GM10266 (cell line): ENCODE measurements around the gene NCOA1.

Experiments used
- DNase-seq: peaks from one replicate; pipeline ENCODE4 v3.0.0; 2012; ENCODE audit errors: extremely low spot score
- TF ChIP-seq, protein P1 (sequence below): IDR thresholded peaks from 2 replicates; pipeline ENCODE4 v1.5.1; 2012; ENCODE audit warnings: mild to moderate bottlenecking, low read depth; ENCODE audit not compliant: control insufficient read depth, insufficient read depth; ENCODE audit errors: missing control alignments

Gene NCOA1

GRCh38 chr2:24489465-24490180, 1.4 kb upstream of the NCOA1 start:
- TF ChIP-seq, protein P1, sequence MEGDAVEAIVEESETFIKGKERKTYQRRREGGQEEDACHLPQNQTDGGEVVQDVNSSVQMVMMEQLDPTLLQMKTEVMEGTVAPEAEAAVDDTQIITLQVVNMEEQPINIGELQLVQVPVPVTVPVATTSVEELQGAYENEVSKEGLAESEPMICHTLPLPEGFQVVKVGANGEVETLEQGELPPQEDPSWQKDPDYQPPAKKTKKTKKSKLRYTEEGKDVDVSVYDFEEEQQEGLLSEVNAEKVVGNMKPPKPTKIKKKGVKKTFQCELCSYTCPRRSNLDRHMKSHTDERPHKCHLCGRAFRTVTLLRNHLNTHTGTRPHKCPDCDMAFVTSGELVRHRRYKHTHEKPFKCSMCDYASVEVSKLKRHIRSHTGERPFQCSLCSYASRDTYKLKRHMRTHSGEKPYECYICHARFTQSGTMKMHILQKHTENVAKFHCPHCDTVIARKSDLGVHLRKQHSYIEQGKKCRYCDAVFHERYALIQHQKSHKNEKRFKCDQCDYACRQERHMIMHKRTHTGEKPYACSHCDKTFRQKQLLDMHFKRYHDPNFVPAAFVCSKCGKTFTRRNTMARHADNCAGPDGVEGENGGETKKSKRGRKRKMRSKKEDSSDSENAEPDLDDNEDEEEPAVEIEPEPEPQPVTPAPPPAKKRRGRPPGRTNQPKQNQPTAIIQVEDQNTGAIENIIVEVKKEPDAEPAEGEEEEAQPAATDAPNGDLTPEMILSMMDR: no peak
- DNase-seq: no peak

DNA sequence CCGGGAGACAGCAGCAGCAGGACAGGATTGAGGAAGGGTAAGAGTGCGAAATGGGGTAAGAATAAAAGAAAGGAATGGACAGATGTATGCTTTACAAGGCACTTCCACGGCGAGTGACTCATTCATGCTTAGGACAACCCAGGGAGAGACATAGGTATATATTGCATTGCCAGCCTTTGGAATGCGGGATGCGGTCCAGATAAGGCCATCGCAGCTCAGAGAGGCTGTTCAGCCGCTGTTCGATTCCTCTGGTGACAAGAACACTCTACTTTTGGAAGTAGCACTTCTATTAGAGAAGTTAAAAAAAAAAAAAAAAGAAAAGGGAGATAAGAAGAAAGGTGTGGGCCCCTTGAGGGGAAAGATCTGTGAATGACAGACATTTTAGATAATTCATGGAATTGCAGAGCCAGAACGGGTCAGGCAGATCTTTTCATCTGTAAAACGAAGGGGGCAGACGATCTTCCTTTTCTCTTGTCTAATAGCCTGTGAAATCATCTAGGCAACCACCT, 819 bp upstream of the NCOA1 start:
- TF ChIP-seq, protein P1: no peak
- DNase-seq: peak; percentile 15

DNA sequence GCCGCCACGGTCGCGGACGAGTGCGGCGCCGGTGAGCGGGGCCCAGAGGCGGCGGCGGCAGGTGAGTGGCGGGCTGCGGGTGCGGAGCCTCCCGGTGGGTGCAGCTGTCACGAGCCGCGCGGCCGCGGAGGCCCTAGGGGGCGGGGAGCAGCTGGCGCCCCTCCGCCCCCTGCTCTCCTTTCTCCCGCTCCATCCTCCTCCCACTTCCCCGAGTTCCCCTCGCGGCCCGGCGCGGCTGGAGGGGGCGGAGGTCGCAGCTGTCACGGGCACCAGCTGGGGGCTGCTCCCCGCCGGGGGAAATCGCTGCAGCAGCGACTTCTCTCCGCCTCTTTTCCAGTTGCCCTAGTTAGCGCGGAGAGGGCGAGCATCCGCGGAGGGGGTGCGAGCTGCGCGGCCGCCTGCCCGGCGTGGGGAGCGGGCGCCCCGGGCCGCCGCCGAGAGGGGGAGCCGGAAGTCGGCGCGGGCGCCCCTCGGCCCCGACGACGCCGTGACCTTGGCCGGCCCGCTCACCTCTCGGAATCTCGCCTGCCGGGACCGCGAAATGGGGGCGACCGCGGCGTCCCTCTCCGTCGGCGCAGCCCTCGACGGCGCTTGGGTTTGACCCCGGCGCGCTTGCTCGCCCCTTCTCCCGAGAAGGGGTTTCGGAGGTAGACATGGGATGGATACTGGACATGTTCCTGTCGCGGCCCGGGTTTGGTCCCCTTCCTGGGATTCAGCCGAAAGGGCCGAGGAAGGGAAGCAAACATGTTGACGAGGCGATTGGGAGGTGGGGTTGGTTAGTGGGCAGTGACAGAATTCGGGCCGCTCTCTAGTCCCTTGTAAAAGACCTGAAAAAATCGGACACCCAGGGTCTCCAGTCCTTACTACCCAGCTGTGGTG, 727 bp downstream of the NCOA1 start:
- DNase-seq: peak; percentile 76
- TF ChIP-seq, protein P1: no peak

DNA sequence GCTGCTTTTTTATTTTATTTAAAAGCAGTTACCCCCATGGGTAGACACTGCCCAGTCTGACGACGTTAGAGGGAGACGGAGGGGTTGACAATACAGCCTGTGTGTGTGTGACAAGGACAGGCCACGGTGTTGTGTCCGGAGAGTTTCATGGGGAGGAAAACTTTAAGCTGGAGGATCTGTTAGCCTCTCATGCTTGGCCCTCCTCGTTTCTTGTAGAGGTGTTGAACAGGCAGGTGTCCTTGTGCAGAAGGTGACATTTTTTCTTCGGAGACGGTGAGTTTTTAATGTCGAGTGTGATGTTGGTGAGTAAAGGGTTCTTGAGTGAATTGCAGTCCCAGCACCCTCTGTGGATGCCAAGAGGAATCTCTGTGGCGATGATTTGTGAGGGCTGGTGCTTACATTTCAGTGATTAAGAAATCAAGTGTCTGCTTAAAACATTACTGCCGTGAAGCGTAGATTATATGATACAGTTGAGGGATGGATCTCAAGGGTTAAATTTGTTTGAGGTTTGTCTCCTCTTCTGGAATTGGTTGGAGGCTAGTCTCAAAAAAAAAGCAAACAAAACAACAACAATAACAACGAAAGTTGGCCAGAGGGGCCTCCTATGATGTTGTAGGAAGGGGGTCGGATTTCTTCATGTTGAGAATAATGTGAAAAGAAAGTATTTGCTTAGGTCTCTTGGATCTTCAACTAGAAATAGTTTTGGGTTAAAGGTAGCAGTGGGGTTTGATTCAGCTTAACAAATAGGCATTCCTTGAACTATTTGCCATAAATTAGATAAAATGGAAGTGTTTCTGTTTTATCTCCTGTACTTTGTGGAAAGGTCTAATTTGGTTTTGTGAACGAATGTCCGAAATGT, 1.6 kb downstream of the NCOA1 start:
- DNase-seq: peak; percentile 18
- TF ChIP-seq, protein P1: no peak

GRCh38 chr2:24493713-24494112, 2.7 kb downstream of the NCOA1 start:
- DNase-seq: no peak
- TF ChIP-seq, protein P1: no peak

DNA sequence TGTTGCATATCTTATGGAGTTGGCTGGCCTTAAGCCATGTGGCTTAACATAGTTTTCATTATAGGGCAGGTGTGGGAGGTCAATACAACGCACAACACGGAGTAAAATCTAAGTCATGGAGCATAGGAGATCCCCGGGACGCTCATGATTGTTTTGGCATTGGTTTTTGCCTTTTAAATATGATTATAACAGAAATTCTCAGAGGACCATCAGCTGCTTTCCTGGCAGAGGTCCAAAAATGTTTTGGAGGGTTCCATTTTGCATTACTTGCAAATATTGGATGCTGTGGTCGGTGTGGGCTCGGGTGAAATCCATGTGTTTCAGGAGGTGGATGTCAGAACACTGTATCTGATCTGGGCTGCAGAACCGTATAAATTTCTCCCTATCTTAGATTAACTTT, 3.4 kb downstream of the NCOA1 start:
- TF ChIP-seq, protein P1: no peak
- no peak for DNase-seq
